HEK293 (cell line): ENCODE results near the gene AP3B1.

Experiments used
- GLIS2 ChIP-seq: fragments of 450-650 bp; formaldehyde crosslinking; IDR thresholded peaks from 2 replicates; pipeline ENCODE4 v1.5.1; 2016; ENCODE audit warnings: missing biosample characterization, missing genetic modification characterization
- MYNN ChIP-seq: fragments of 450-650 bp; formaldehyde crosslinking; IDR thresholded peaks from 2 replicates; pipeline ENCODE4 v1.5.1; 2016; ENCODE audit warnings: missing biosample characterization, missing genetic modification characterization, borderline replicate concordance
- OSR2 ChIP-seq: fragments of 450-650 bp; formaldehyde crosslinking; IDR thresholded peaks from 2 replicates; pipeline ENCODE4 v1.5.1; 2016; ENCODE audit warnings: missing biosample characterization, missing genetic modification characterization
- SCRT1 ChIP-seq: fragments of 450-650 bp; formaldehyde crosslinking; IDR thresholded peaks from 2 replicates; pipeline ENCODE4 v1.5.1; 2016; ENCODE audit warnings: missing biosample characterization, missing genetic modification characterization, borderline replicate concordance
- SP2 ChIP-seq: fragments of 450-650 bp; formaldehyde crosslinking; IDR thresholded peaks from 2 replicates; pipeline ENCODE4 v1.5.1; 2016; ENCODE audit warnings: missing biosample characterization, missing genetic modification characterization
- ZFP69B ChIP-seq: fragments of 450-650 bp; formaldehyde crosslinking; IDR thresholded peaks from 2 replicates; pipeline ENCODE4 v1.5.1; 2016; ENCODE audit warnings: missing biosample characterization, missing genetic modification characterization
- ZNF114 ChIP-seq: fragments of 450-650 bp; formaldehyde crosslinking; IDR thresholded peaks from 2 replicates; pipeline ENCODE4 v1.5.0; 2017; ENCODE audit warnings: missing biosample characterization, missing genetic modification characterization
- ZNF133 ChIP-seq: fragments of 450-650 bp; formaldehyde crosslinking; IDR thresholded peaks from 2 replicates; pipeline ENCODE4 v1.5.1; 2016; ENCODE audit warnings: missing biosample characterization, missing genetic modification characterization
- ZNF138 ChIP-seq: fragments of 450-650 bp; formaldehyde crosslinking; IDR thresholded peaks from 2 replicates; pipeline ENCODE4 v1.5.1; 2016; ENCODE audit warnings: missing biosample characterization, missing genetic modification characterization, borderline replicate concordance
- ZNF16 ChIP-seq: fragments of 450-650 bp; formaldehyde crosslinking; IDR thresholded peaks from 2 replicates; pipeline ENCODE4 v1.5.1; 2016; ENCODE audit warnings: low read depth, missing biosample characterization, missing genetic modification characterization
- ZNF174 ChIP-seq: fragments of 450-650 bp; formaldehyde crosslinking; IDR thresholded peaks from 2 replicates; pipeline ENCODE4 v1.5.0; 2017; ENCODE audit warnings: missing biosample characterization, mild to moderate bottlenecking, missing genetic modification characterization
- ZNF274 ChIP-seq, 2 experiments: fragments of 200-500 bp in 1 of 2; fragments of 450-650 bp in 1 of 2; sonication (Bioruptor generic) in 1 of 2; formaldehyde crosslinking in 1 of 2; IDR thresholded peaks; 2 replicates each; pipeline versions ENCODE4 v1.5.1 to v1.6.1; 2014 to 2016; ENCODE audit warnings: borderline replicate concordance in 1 of 2, inconsistent platforms in 1 of 2, low read length in 1 of 2, missing biosample characterization in 1 of 2, missing genetic modification characterization in 1 of 2
- ZNF416 ChIP-seq: fragments of 450-650 bp; formaldehyde crosslinking; IDR thresholded peaks from 2 replicates; pipeline ENCODE4 v1.5.1; 2016; ENCODE audit warnings: missing biosample characterization, missing genetic modification characterization
- ZNF426 ChIP-seq: fragments of 450-650 bp; formaldehyde crosslinking; IDR thresholded peaks from 2 replicates; pipeline ENCODE4 v1.5.1; 2017; ENCODE audit warnings: missing biosample characterization, missing genetic modification characterization, mild to moderate bottlenecking, inconsistent platforms, moderate library complexity
- ZNF501 ChIP-seq: fragments of 450-650 bp; formaldehyde crosslinking; IDR thresholded peaks from 2 replicates; pipeline ENCODE4 v1.5.1; 2016; ENCODE audit warnings: missing biosample characterization, missing genetic modification characterization
- ZNF521 ChIP-seq: fragments of 450-650 bp; formaldehyde crosslinking; IDR thresholded peaks from 2 replicates; pipeline ENCODE4 v1.5.1; 2017; ENCODE audit warnings: missing biosample characterization, mild to moderate bottlenecking, missing genetic modification characterization
- ZNF610 ChIP-seq: fragments of 450-650 bp; formaldehyde crosslinking; IDR thresholded peaks from 2 replicates; pipeline ENCODE4 v1.5.1; 2016; ENCODE audit warnings: missing biosample characterization, missing genetic modification characterization, borderline replicate concordance
- ZNF621 ChIP-seq: fragments of 450-650 bp; formaldehyde crosslinking; IDR thresholded peaks from 2 replicates; pipeline ENCODE4 v1.5.1; 2017; ENCODE audit warnings: missing biosample characterization, missing genetic modification characterization
- ZNF623 ChIP-seq: fragments of 450-650 bp; formaldehyde crosslinking; IDR thresholded peaks from 2 replicates; pipeline ENCODE4 v1.5.1; 2016; ENCODE audit warnings: missing biosample characterization, missing genetic modification characterization
- ZNF670 ChIP-seq: fragments of 450-650 bp; formaldehyde crosslinking; IDR thresholded peaks from 2 replicates; pipeline ENCODE4 v1.5.1; 2016; ENCODE audit warnings: missing biosample characterization, missing genetic modification characterization, low read depth
- ZNF701 ChIP-seq: fragments of 450-650 bp; formaldehyde crosslinking; IDR thresholded peaks from 2 replicates; pipeline ENCODE4 v1.5.1; 2016; ENCODE audit warnings: missing biosample characterization, missing genetic modification characterization
- ZNF707 ChIP-seq: fragments of 450-650 bp; formaldehyde crosslinking; IDR thresholded peaks from 2 replicates; pipeline ENCODE4 v1.5.1; 2016; ENCODE audit warnings: missing biosample characterization, missing genetic modification characterization
- ZNF776 ChIP-seq: fragments of 450-650 bp; formaldehyde crosslinking; IDR thresholded peaks from 2 replicates; pipeline ENCODE4 v1.5.0; 2017; ENCODE audit warnings: missing biosample characterization, missing genetic modification characterization, borderline replicate concordance
- ZNF830 ChIP-seq: fragments of 450-650 bp; IDR thresholded peaks from 2 replicates; pipeline ENCODE4 v1.5.0; 2018; ENCODE audit warnings: missing biosample characterization, missing genetic modification characterization, low read depth, mild to moderate bottlenecking, moderate library complexity
- ZNF837 ChIP-seq: fragments of 450-650 bp; formaldehyde crosslinking; IDR thresholded peaks from 2 replicates; pipeline ENCODE4 v1.5.1; 2016; ENCODE audit warnings: missing biosample characterization, missing genetic modification characterization
- TF ChIP-seq, protein P1 (sequence below): fragments of 450-650 bp; IDR thresholded peaks from 2 replicates; pipeline ENCODE4 v1.5.1; 2018; ENCODE audit warnings: missing biosample characterization, missing genetic modification characterization
- TF ChIP-seq, protein P2 (sequence below): fragments of 450-650 bp; formaldehyde crosslinking; IDR thresholded peaks from 2 replicates; pipeline ENCODE4 v1.5.1; 2016; ENCODE audit warnings: missing biosample characterization, missing genetic modification characterization
- TF ChIP-seq, protein P3 (sequence below): fragments of 450-650 bp; formaldehyde crosslinking; IDR thresholded peaks from 2 replicates; pipeline ENCODE4 v1.5.0; 2017; ENCODE audit warnings: missing biosample characterization, missing genetic modification characterization, borderline replicate concordance
- TF ChIP-seq, protein P4 (sequence below): fragments of 450-650 bp; formaldehyde crosslinking; IDR thresholded peaks from 2 replicates; pipeline ENCODE4 v1.5.1; 2017; ENCODE audit warnings: missing biosample characterization, missing genetic modification characterization
- TF ChIP-seq, protein P5 (sequence below): fragments of 450-650 bp; formaldehyde crosslinking; IDR thresholded peaks from 2 replicates; pipeline ENCODE4 v1.5.1; 2016; ENCODE audit warnings: missing biosample characterization, missing genetic modification characterization, low read depth

AP3B1 gene

DNA sequence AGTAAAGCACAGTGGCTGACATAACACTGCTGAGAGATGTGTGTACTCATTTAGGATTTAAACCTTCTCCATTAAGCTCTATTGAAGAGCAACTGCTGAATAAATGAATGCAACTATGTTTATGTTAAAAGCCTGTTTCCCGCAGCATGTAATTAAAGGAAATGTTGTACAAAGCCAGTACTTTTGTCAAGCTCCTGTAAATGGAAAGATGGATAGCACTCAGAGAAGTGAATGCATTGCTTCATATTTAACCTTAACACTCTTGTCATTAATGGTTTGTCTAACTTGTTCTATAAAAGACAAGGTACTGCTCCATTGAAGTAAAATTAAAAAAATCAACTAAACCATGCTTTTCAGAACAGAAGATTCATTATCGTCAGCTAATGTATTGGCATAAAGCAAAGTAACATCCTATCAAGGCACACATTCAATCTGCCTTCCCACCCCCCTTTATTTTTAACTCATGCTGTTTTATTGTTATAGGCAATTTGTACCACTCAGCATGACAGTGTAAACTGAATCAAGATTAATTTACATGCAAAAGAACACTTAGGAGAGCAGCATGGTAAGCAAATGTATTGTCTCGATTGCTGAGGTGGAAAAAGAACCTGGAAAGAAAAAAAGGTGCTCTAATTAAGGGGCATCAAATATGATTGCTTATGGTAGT, 277.5 kb downstream of the AP3B1 start (continued):
- TF ChIP-seq ZNF707 (tag by site-specific recombination) (no peak), ZNF621 (tag by site-specific recombination) (no peak), ZNF274 (IDR thresholded peaks at IDR 0.05; ENCODE audit: low read length) (no peak), ZNF274 (tag by site-specific recombination; IDR thresholded peaks at IDR 0.05; ENCODE audit: borderline replicate concordance) (no peak), SCRT1 (tag by site-specific recombination) (no peak), ZNF521 (no peak), ZNF416 (tag by site-specific recombination) (no peak), ZNF133 (tag by site-specific recombination) (no peak), ZNF701 (tag by site-specific recombination) (no peak), ZNF837 (tag by site-specific recombination) (no peak), ZNF501 (tag by site-specific recombination) (no peak), MYNN (tag by site-specific recombination) (no peak), ZNF138 (tag by site-specific recombination) (no peak), ZNF623 (no peak), ZFP69B (tag by site-specific recombination) (no peak), SP2 (tag by site-specific recombination) (no peak), GLIS2 (no peak), ZNF174 (tag by site-specific recombination) (no peak), OSR2 (tag by site-specific recombination) (peak; percentile 92), ZNF114 (tag by site-specific recombination) (no peak), ZNF830 (tag by site-specific recombination) (no peak), ZNF426 (tag by site-specific recombination) (no peak), ZNF776 (no peak), ZNF670 (tag by site-specific recombination) (no peak), ZNF16 (no peak), ZNF610 (tag by site-specific recombination) (no peak)
- TF ChIP-seq, protein P1, sequence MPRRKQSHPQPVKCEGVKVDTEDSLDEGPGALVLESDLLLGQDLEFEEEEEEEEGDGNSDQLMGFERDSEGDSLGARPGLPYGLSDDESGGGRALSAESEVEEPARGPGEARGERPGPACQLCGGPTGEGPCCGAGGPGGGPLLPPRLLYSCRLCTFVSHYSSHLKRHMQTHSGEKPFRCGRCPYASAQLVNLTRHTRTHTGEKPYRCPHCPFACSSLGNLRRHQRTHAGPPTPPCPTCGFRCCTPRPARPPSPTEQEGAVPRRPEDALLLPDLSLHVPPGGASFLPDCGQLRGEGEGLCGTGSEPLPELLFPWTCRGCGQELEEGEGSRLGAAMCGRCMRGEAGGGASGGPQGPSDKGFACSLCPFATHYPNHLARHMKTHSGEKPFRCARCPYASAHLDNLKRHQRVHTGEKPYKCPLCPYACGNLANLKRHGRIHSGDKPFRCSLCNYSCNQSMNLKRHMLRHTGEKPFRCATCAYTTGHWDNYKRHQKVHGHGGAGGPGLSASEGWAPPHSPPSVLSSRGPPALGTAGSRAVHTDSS (tag by site-specific recombination), result no peak
- TF ChIP-seq, protein P2, sequence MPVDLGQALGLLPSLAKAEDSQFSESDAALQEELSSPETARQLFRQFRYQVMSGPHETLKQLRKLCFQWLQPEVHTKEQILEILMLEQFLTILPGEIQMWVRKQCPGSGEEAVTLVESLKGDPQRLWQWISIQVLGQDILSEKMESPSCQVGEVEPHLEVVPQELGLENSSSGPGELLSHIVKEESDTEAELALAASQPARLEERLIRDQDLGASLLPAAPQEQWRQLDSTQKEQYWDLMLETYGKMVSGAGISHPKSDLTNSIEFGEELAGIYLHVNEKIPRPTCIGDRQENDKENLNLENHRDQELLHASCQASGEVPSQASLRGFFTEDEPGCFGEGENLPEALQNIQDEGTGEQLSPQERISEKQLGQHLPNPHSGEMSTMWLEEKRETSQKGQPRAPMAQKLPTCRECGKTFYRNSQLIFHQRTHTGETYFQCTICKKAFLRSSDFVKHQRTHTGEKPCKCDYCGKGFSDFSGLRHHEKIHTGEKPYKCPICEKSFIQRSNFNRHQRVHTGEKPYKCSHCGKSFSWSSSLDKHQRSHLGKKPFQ (tag by site-specific recombination), result peak; percentile 72
- TF ChIP-seq, protein P3, sequence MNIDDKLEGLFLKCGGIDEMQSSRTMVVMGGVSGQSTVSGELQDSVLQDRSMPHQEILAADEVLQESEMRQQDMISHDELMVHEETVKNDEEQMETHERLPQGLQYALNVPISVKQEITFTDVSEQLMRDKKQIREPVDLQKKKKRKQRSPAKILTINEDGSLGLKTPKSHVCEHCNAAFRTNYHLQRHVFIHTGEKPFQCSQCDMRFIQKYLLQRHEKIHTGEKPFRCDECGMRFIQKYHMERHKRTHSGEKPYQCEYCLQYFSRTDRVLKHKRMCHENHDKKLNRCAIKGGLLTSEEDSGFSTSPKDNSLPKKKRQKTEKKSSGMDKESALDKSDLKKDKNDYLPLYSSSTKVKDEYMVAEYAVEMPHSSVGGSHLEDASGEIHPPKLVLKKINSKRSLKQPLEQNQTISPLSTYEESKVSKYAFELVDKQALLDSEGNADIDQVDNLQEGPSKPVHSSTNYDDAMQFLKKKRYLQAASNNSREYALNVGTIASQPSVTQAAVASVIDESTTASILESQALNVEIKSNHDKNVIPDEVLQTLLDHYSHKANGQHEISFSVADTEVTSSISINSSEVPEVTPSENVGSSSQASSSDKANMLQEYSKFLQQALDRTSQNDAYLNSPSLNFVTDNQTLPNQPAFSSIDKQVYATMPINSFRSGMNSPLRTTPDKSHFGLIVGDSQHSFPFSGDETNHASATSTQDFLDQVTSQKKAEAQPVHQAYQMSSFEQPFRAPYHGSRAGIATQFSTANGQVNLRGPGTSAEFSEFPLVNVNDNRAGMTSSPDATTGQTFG, result no peak
- TF ChIP-seq, protein P4, sequence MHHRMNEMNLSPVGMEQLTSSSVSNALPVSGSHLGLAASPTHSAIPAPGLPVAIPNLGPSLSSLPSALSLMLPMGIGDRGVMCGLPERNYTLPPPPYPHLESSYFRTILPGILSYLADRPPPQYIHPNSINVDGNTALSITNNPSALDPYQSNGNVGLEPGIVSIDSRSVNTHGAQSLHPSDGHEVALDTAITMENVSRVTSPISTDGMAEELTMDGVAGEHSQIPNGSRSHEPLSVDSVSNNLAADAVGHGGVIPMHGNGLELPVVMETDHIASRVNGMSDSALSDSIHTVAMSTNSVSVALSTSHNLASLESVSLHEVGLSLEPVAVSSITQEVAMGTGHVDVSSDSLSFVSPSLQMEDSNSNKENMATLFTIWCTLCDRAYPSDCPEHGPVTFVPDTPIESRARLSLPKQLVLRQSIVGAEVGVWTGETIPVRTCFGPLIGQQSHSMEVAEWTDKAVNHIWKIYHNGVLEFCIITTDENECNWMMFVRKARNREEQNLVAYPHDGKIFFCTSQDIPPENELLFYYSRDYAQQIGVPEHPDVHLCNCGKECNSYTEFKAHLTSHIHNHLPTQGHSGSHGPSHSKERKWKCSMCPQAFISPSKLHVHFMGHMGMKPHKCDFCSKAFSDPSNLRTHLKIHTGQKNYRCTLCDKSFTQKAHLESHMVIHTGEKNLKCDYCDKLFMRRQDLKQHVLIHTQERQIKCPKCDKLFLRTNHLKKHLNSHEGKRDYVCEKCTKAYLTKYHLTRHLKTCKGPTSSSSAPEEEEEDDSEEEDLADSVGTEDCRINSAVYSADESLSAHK, result peak; percentile 90
- TF ChIP-seq, protein P5, sequence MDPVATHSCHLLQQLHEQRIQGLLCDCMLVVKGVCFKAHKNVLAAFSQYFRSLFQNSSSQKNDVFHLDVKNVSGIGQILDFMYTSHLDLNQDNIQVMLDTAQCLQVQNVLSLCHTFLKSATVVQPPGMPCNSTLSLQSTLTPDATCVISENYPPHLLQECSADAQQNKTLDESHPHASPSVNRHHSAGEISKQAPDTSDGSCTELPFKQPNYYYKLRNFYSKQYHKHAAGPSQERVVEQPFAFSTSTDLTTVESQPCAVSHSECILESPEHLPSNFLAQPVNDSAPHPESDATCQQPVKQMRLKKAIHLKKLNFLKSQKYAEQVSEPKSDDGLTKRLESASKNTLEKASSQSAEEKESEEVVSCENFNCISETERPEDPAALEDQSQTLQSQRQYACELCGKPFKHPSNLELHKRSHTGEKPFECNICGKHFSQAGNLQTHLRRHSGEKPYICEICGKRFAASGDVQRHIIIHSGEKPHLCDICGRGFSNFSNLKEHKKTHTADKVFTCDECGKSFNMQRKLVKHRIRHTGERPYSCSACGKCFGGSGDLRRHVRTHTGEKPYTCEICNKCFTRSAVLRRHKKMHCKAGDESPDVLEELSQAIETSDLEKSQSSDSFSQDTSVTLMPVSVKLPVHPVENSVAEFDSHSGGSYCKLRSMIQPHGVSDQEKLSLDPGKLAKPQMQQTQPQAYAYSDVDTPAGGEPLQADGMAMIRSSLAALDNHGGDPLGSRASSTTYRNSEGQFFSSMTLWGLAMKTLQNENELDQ (tag by site-specific recombination), result no peak
